Calu3 (cell line): ENCODE results near the gene MAP2K6. TPM values are rescaled to one million over a fixed set of nuclear protein-coding genes. Genes with fewer than 3 reads are reported as not detected.

ENCODE experiments used
- BruUV-seq: library from RNA; stranded (reverse); fragments of 400-500 nt; replicated peaks from 2 replicates; lab custom pipeline; 2021; lab: Mats Ljungman, UMichigan
- CTCF ChIA-PET: fragments of 300-600 bp; sonication (Branson Sonifier 250); formaldehyde crosslinking; loops from one replicate; lab custom pipeline; 2022; ENCODE audit warnings: antibody characterized with exemption; lab: Charles Lee
- DNase-seq: peaks from one replicate; pipeline ENCODE4 v3.0.0; 2022
- H3K27ac Mint-ChIP-seq: one replicate; pipeline ENCODE4 v1.8.0; 2022; ENCODE audit warnings: mixed read lengths; ENCODE audit not compliant: unreplicated experiment
- H3K27me3 Mint-ChIP-seq: one replicate; pipeline ENCODE4 v1.8.0; 2022; ENCODE audit warnings: mixed read lengths; ENCODE audit not compliant: unreplicated experiment
- H3K36me3 Mint-ChIP-seq: one replicate; pipeline ENCODE4 v1.8.0; 2022; ENCODE audit warnings: mild to moderate bottlenecking, moderate library complexity, mixed read lengths; ENCODE audit not compliant: insufficient read depth, unreplicated experiment
- H3K4me1 Mint-ChIP-seq: one replicate; pipeline ENCODE4 v1.8.0; 2022; ENCODE audit warnings: mild to moderate bottlenecking, low read depth, mixed read lengths; ENCODE audit not compliant: unreplicated experiment
- H3K4me3 Mint-ChIP-seq: one replicate; pipeline ENCODE4 v1.8.0; 2022; ENCODE audit warnings: mild to moderate bottlenecking, low read depth, moderate library complexity, mixed read lengths; ENCODE audit not compliant: unreplicated experiment
- H3K9me3 Mint-ChIP-seq: one replicate; pipeline ENCODE4 v1.8.0; 2022; ENCODE audit warnings: low read depth, mixed read lengths; ENCODE audit not compliant: unreplicated experiment
- CTCF ChIP-seq: fragments of 200-600 bp; IDR thresholded peaks from one replicate; pipeline ENCODE4 v1.8.0; 2022; ENCODE audit warnings: antibody characterized with exemption; ENCODE audit not compliant: unreplicated experiment
- intact Hi-C: fragments of 100-400 bp; cut with micrococcal nuclease; formaldehyde crosslinking; loops from one replicate; pipeline ENCODE4 v1.10.0; 2022; ENCODE audit not compliant: unreplicated experiment
- total RNA-seq: library from RNA; stranded (reverse); gene quantifications from 2 replicates; pipeline ENCODE4 v1.2.3, GENCODE V29; 2022

The MAP2K6 gene
- total RNA-seq, 1 experiment from 2014 or later: 13.0 TPM

GRCh38 chr17:69575346-69575761 is 160.9 kb downstream of the MAP2K6 start:
- Mint-ChIP-seq H3K27ac (no peak overlapping the region), H3K4me1 (no peaks in the 10 kb centered on the region), H3K9me3 (peaks cover 2% of the 10 kb centered on the region), H3K4me3 (no peak overlapping the region), H3K27me3 (no peaks in the 10 kb centered on the region), H3K36me3 (no peaks in the 10 kb centered on the region)
- no TSS peak for BruUV-seq
- DNase-seq: no peak
- CTCF ChIA-PET: no interaction called here
- TF ChIP-seq CTCF: no peak
- intact Hi-C loops: no loop called here

- CTCF ChIA-PET: no interaction called here
- Mint-ChIP-seq H3K27me3 (no peaks in the 10 kb centered on the region), H3K36me3 (no peaks in the 10 kb centered on the region), H3K9me3 (peaks cover 2% of the 10 kb centered on the region), H3K4me1 (no peaks in the 10 kb centered on the region), H3K27ac (no peak overlapping the region), H3K4me3 (no peak overlapping the region)
- BruUV-seq: no TSS peak
- intact Hi-C loops: no loop called here
- TF ChIP-seq CTCF: no peak
- DNase-seq: no peak
These were observed 162.6 kb downstream of the MAP2K6 start for GRCh38 chr17:69577098-69577497.

- H3K36me3 Mint-ChIP-seq: no peaks in the 10 kb centered on the region
- H3K27ac Mint-ChIP-seq: no peak overlapping the region
- H3K9me3 Mint-ChIP-seq: peaks cover 2% of the 10 kb centered on the region
- no TSS peak for BruUV-seq
- DNase-seq: no peak
- no peak for TF ChIP-seq CTCF
- no peaks in the 10 kb centered on the region for H3K4me1 Mint-ChIP-seq
- CTCF ChIA-PET: no interaction called here
- no peak overlapping the region for H3K4me3 Mint-ChIP-seq
- H3K27me3 Mint-ChIP-seq: no peaks in the 10 kb centered on the region
- intact Hi-C loops: no loop called here
These were observed 164.0 kb downstream of the MAP2K6 start for GRCh38 chr17:69578385-69578936.

- TF ChIP-seq CTCF: no peak
- no peaks in the 10 kb centered on the region for H3K27me3 Mint-ChIP-seq
- no TSS peak for BruUV-seq
- no peak overlapping the region for H3K27ac Mint-ChIP-seq
- H3K9me3 Mint-ChIP-seq: peaks cover 2% of the 10 kb centered on the region
- DNase-seq: no peak
- no peak overlapping the region for H3K4me3 Mint-ChIP-seq
- no peaks in the 10 kb centered on the region for H3K36me3 Mint-ChIP-seq
- intact Hi-C loops: no loop called here
- CTCF ChIA-PET: no interaction called here
- H3K4me1 Mint-ChIP-seq: no peaks in the 10 kb centered on the region
These were observed 165.6 kb downstream of the MAP2K6 start for GRCh38 chr17:69579961-69580677.
